GM12878 (cell line): ENCODE data around the gene LRP1B. TPM values are rescaled to one million over a fixed set of nuclear protein-coding genes. Genes with fewer than 3 reads are reported as not detected.

ENCODE experiments used
- ATAC-seq: fragments of 200-7000 bp; cut with Tn5 transposase; 3 replicates; pipeline ENCODE4 v1.9.1; 2020; ENCODE audit warnings: mild to moderate bottlenecking, moderate library complexity
- BruUV-seq: library from RNA; stranded (reverse); fragments of 400-500 nt; replicated peaks from 2 replicates; lab custom pipeline; 2021; lab: Mats Ljungman, UMichigan
- CTCF ChIA-PET: fragments of 300-600 bp; sonication (Branson Sonifier 250); formaldehyde crosslinking; extraction: SDS; loops from one replicate; lab custom pipeline; 2021; ENCODE audit warnings: inconsistent platforms; lab: Yijun Ruan, JAX
- POLR2A ChIA-PET: fragments of 350-600 bp; formaldehyde crosslinking; extraction: SDS; loops from one replicate; lab custom pipeline; 2021; ENCODE audit warnings: inconsistent platforms; lab: Charles Lee
- RAD21 ChIA-PET: fragments of 300-600 bp; sonication (Branson Sonifier 250); formaldehyde crosslinking; loops from one replicate; lab custom pipeline; 2023; ENCODE audit warnings: antibody characterized with exemption; ENCODE audit not compliant: unreplicated experiment; lab: Charles Lee
- SMC1A ChIA-PET: fragments of 300-600 bp; sonication (Branson Sonifier 250); formaldehyde crosslinking; loops from one replicate; lab custom pipeline; 2023; ENCODE audit not compliant: unreplicated experiment, uncharacterized antibody; lab: Charles Lee
- DNase-seq: peaks from one replicate; pipeline ENCODE4 v3.0.0-alpha.2; 2011; ENCODE audit warnings: low read depth, low spot score
- FAIRE-seq: peaks from 3 replicates; lab custom pipeline; 2011; peaks lifted over from hg19 to GRCh38; lab: Jason Lieb, UNC
- H2AFZ ChIP-seq: 2 replicates; pipeline ENCODE4 v1.6.0; 2011; ENCODE audit warnings: low read depth, low read length, control low read depth; ENCODE audit not compliant: control insufficient read depth
- H3K27ac ChIP-seq: 2 replicates; pipeline ENCODE4 v1.5.1; 2011; ENCODE audit warnings: control low read depth; ENCODE audit not compliant: control insufficient read depth, insufficient read depth
- H3K27me3 ChIP-seq, 2 experiments: replicated peaks in 1 of 2; 2 replicates each; pipeline versions ENCODE4 v1.6.0 to v1.6.1; 2011; ENCODE audit warnings: low read length in 1 of 2; ENCODE audit not compliant: control insufficient read depth in 2 of 2, insufficient read depth in 2 of 2
- H3K36me3 ChIP-seq, 2 experiments: 2 replicates each; pipeline ENCODE4 v1.5.1; 2011; ENCODE audit warnings: low read length in 1 of 2; ENCODE audit not compliant: control insufficient read depth in 2 of 2, insufficient read depth in 2 of 2
- H3K4me1 ChIP-seq: 2 replicates; pipeline ENCODE4 v1.6.1; 2011; ENCODE audit warnings: mild to moderate bottlenecking, low read length, moderate library complexity, mixed read lengths; ENCODE audit not compliant: control insufficient read depth, insufficient read depth
- H3K4me2 ChIP-seq: 2 replicates; pipeline ENCODE4 v1.6.0; 2011; ENCODE audit warnings: control low read depth; ENCODE audit not compliant: control insufficient read depth, insufficient read depth
- H3K4me3 ChIP-seq: fragments of 200-600 bp; sonication (generic); 2 replicates; pipeline ENCODE4 v1.5.1; 2016
- H3K79me2 ChIP-seq: 2 replicates; pipeline ENCODE4 v1.6.0; 2011; ENCODE audit warnings: low read length; ENCODE audit not compliant: control insufficient read depth, insufficient read depth
- H3K9ac ChIP-seq: 2 replicates; pipeline ENCODE4 v1.8.0; 2011; ENCODE audit warnings: low read length, control low read depth, mixed read lengths; ENCODE audit not compliant: control insufficient read depth, insufficient read depth
- H3K9me3 ChIP-seq: replicated peaks from 3 replicates; pipeline ENCODE4 v1.5.1; 2011; ENCODE audit warnings: mild to moderate bottlenecking, low read length; ENCODE audit not compliant: control insufficient read depth, insufficient read depth
- H4K20me1 ChIP-seq: 2 replicates; pipeline ENCODE4 v1.6.0; 2011; ENCODE audit not compliant: control insufficient read depth, insufficient read depth
- ATF7 ChIP-seq: fragments of 450-650 bp; IDR thresholded peaks from 2 replicates; pipeline ENCODE4 v1.6.1; 2016; ENCODE audit warnings: low read depth, mild to moderate bottlenecking
- CEBPB ChIP-seq, 2 experiments: fragments of 150-350 bp in 1 of 2; IDR thresholded peaks; 2 replicates each; pipeline ENCODE4 v1.6.1; 2012 to 2014; ENCODE audit warnings: low read depth in 2 of 2, low read length in 2 of 2, borderline replicate concordance in 1 of 2, inconsistent platforms in 1 of 2
- ETV6 ChIP-seq, 2 experiments: fragments of 450-650 bp in 1 of 2; IDR thresholded peaks in 1 of 2; conservative IDR thresholded peaks in 1 of 2; 2 replicates each; pipeline ENCODE4 v1.6.1; 2014; ENCODE audit warnings: antibody characterized with exemption in 1 of 2, borderline replicate concordance in 1 of 2, low read depth in 1 of 2, mild to moderate bottlenecking in 1 of 2, moderate library complexity in 1 of 2
- GABPA ChIP-seq: IDR thresholded peaks from 2 replicates; pipeline ENCODE4 v1.6.1; 2014; ENCODE audit warnings: antibody characterized with exemption, low read depth, mild to moderate bottlenecking, inconsistent platforms
- JUNB ChIP-seq: IDR thresholded peaks from 2 replicates; pipeline ENCODE4 v1.6.1; 2016; ENCODE audit warnings: antibody characterized with exemption, mild to moderate bottlenecking
- KAT2A ChIP-seq: conservative IDR thresholded peaks from 2 replicates; pipeline ENCODE4 v1.6.1; 2011; ENCODE audit warnings: low read depth, low read length; ENCODE audit not compliant: control insufficient read depth
- WRNIP1 ChIP-seq: IDR thresholded peaks from 2 replicates; pipeline ENCODE4 v1.6.1; 2011; ENCODE audit warnings: low read depth, low read length, improper control_type of control experiment, borderline replicate concordance
- ZNF384 ChIP-seq: IDR thresholded peaks from 2 replicates; pipeline ENCODE4 v1.6.1; 2012; ENCODE audit warnings: low read depth, mild to moderate bottlenecking, low read length, improper control_type of control experiment, borderline replicate concordance
- WGBS: methylation state at CpG from one replicate; pipeline ENCODE4 v1.1.6; 2016; ENCODE audit warnings: low lambda C conversion rate; ENCODE audit not compliant: insufficient replicate concordance, insufficient coverage; ENCODE audit errors: missing lambda C conversion rate; 5-methylcytosine and 5-hydroxymethylcytosine counted together
- in situ Hi-C: fragments of 300-500 bp; cut with MboI; formaldehyde crosslinking; loops from 9 replicates; pipeline ENCODE4 v1.14.3; 2018; ENCODE audit warnings: mixed read lengths
- intact Hi-C: fragments of 100-400 bp; cut with micrococcal nuclease; formaldehyde crosslinking; loops from one replicate; pipeline ENCODE4 v1.14.2; 2022; ENCODE audit not compliant: unreplicated experiment
- polyA plus RNA-seq, 11 experiments: library from polyadenylated mRNA; depleted of rRNA in 4 of 11; unstranded in 6 of 11; stranded (reverse) in 5 of 11; fragments of >200 nt; fragmentation: Nextera tagmentation in 4 of 11; fragmentation: Illumina TruSeq in 1 of 11; extraction: Ambion mirVana in 4 of 11; extraction: Trizol in 1 of 11; gene quantifications; 1 replicate in 1 of 11; 2 replicates in 10 of 11; pipeline versions ENCODE4 v1.2.1 to v1.2.3, GENCODE V29; 2011 to 2016; ENCODE audit warnings: inconsistent platforms in 2 of 11, missing spikeins in 2 of 11, low read depth in 1 of 11
- total RNA-seq, 4 experiments: library from RNA; depleted of rRNA in 3 of 4; stranded (reverse); fragments of >200 nt in 3 of 4; fragmentation: Illumina TruSeq in 1 of 4; extraction: Trizol in 1 of 4; gene quantifications; 2 replicates each; pipeline versions ENCODE4 v1.2.1 to v1.2.3, GENCODE V29; 2013 to 2021
- TF ChIP-seq, protein P1 (sequence below): fragments of 450-650 bp; IDR thresholded peaks from 2 replicates; pipeline ENCODE4 v1.6.1; 2018; ENCODE audit warnings: mild to moderate bottlenecking, low read depth, moderate library complexity; ENCODE audit not compliant: partially characterized antibody
- TF ChIP-seq, protein P2 (sequence below): fragments of 450-650 bp; formaldehyde crosslinking; IDR thresholded peaks from 2 replicates; pipeline ENCODE4 v1.4.0; 2020; ENCODE audit warnings: mild to moderate bottlenecking, moderate library complexity
- TF ChIP-seq, protein P3 (sequence below): fragments of 450-650 bp; IDR thresholded peaks from 2 replicates; pipeline ENCODE4 v1.6.1; 2017; ENCODE audit warnings: antibody characterized with exemption, mild to moderate bottlenecking, moderate library complexity

LRP1B gene
- total and polyA plus RNA-seq, 10 of the 15 experiments (the other 5 are each of a cell fraction or from before 2014, with no cell fraction given), result under 0.01 to 0.06 (median 0.03) TPM; not detected in 5

GRCh38 chr2:142100970-142101369 lies 29.8 kb downstream of the LRP1B start (continued):
- TF ChIP-seq, protein P1, sequence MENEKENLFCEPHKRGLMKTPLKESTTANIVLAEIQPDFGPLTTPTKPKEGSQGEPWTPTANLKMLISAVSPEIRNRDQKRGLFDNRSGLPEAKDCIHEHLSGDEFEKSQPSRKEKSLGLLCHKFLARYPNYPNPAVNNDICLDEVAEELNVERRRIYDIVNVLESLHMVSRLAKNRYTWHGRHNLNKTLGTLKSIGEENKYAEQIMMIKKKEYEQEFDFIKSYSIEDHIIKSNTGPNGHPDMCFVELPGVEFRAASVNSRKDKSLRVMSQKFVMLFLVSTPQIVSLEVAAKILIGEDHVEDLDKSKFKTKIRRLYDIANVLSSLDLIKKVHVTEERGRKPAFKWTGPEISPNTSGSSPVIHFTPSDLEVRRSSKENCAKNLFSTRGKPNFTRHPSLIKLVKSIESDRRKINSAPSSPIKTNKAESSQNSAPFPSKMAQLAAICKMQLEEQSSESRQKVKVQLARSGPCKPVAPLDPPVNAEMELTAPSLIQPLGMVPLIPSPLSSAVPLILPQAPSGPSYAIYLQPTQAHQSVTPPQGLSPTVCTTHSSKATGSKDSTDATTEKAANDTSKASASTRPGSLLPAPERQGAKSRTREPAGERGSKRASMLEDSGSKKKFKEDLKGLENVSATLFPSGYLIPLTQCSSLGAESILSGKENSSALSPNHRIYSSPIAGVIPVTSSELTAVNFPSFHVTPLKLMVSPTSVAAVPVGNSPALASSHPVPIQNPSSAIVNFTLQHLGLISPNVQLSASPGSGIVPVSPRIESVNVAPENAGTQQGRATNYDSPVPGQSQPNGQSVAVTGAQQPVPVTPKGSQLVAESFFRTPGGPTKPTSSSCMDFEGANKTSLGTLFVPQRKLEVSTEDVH, result no peak
- TF ChIP-seq WRNIP1, result no peak

GRCh38 chr2:142100139-142100873 lies 30.5 kb downstream of the LRP1B start:
- ChIA-PET CTCF (no interaction called here), POLR2A (no interaction called here), SMC1A (interaction anchor here (1.6 kb wide), 1 partner anchor 9 kb away, joined by 3 read pairs; no protein-coding TSS in a partner anchor), RAD21 (no interaction called here)
- Histone ChIP-seq H3K4me2 (no peak overlapping the region), H3K9ac (no peak overlapping the region), H4K20me1 (no peaks in the 10 kb centered on the region), H3K9me3 (no peaks in the 10 kb centered on the region), H3K79me2 (no peaks in the 10 kb centered on the region), H3K27me3 (no peaks in the 10 kb centered on the region), H3K36me3 (no peaks in the 10 kb centered on the region), H3K4me3 (no peak overlapping the region), H2AFZ (no peak overlapping the region), H3K4me1 (no peaks in the 10 kb centered on the region), H3K27ac (no peak overlapping the region)
- intact Hi-C loops, result no loop called here
- DNase-seq, result no peak
- in situ Hi-C loops, result no loop called here
- ATAC-seq, result no peak
- WGBS, result 14% methylated on average over 4 of the region's 4 CpGs
- FAIRE-seq, result no peak
- no TSS peak for BruUV-seq
- TF ChIP-seq ATF7, result no peak
- no peak for TF ChIP-seq ZNF384
- no peak for TF ChIP-seq ETV6 (conservative IDR thresholded peaks at IDR 0.05 in 1 of 2, IDR thresholded peaks at IDR 0.05 in 1 of 2; ENCODE audit: borderline replicate concordance in 1 of 2, low read depth in 1 of 2)
- TF ChIP-seq, protein P2, sequence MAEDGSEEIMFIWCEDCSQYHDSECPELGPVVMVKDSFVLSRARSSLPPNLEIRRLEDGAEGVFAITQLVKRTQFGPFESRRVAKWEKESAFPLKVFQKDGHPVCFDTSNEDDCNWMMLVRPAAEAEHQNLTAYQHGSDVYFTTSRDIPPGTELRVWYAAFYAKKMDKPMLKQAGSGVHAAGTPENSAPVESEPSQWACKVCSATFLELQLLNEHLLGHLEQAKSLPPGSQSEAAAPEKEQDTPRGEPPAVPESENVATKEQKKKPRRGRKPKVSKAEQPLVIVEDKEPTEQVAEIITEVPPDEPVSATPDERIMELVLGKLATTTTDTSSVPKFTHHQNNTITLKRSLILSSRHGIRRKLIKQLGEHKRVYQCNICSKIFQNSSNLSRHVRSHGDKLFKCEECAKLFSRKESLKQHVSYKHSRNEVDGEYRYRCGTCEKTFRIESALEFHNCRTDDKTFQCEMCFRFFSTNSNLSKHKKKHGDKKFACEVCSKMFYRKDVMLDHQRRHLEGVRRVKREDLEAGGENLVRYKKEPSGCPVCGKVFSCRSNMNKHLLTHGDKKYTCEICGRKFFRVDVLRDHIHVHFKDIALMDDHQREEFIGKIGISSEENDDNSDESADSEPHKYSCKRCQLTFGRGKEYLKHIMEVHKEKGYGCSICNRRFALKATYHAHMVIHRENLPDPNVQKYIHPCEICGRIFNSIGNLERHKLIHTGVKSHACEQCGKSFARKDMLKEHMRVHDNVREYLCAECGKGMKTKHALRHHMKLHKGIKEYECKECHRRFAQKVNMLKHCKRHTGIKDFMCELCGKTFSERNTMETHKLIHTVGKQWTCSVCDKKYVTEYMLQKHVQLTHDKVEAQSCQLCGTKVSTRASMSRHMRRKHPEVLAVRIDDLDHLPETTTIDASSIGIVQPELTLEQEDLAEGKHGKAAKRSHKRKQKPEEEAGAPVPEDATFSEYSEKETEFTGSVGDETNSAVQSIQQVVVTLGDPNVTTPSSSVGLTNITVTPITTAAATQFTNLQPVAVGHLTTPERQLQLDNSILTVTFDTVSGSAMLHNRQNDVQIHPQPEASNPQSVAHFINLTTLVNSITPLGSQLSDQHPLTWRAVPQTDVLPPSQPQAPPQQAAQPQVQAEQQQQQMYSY (CRISPR knock-in tag), result no peak
- no peak for TF ChIP-seq CEBPB (IDR thresholded peaks at IDR 0.05; ENCODE audit: borderline replicate concordance in 1 of 2, low read depth in 2 of 2, low read length in 2 of 2)
- TF ChIP-seq GABPA, result no peak
- no peak for TF ChIP-seq JUNB
- TF ChIP-seq, protein P3, sequence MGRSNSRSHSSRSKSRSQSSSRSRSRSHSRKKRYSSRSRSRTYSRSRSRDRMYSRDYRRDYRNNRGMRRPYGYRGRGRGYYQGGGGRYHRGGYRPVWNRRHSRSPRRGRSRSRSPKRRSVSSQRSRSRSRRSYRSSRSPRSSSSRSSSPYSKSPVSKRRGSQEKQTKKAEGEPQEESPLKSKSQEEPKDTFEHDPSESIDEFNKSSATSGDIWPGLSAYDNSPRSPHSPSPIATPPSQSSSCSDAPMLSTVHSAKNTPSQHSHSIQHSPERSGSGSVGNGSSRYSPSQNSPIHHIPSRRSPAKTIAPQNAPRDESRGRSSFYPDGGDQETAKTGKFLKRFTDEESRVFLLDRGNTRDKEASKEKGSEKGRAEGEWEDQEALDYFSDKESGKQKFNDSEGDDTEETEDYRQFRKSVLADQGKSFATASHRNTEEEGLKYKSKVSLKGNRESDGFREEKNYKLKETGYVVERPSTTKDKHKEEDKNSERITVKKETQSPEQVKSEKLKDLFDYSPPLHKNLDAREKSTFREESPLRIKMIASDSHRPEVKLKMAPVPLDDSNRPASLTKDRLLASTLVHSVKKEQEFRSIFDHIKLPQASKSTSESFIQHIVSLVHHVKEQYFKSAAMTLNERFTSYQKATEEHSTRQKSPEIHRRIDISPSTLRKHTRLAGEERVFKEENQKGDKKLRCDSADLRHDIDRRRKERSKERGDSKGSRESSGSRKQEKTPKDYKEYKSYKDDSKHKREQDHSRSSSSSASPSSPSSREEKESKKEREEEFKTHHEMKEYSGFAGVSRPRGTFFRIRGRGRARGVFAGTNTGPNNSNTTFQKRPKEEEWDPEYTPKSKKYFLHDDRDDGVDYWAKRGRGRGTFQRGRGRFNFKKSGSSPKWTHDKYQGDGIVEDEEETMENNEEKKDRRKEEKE, result no peak
- no peak for TF ChIP-seq KAT2A
